Fibroblast of peridontal ligament (primary cell): ENCODE data around the gene ACP3.
"Not testable (repeated sequence)": the region's sequence is repeated elsewhere in the genome, so short reads cannot be mapped to it uniquely, and the experiment has no call there.

ENCODE experiments used
- DNase-seq: peaks from one replicate; pipeline ENCODE4 v3.0.0-alpha.2; 2010; ENCODE audit errors: extremely low read depth

ACP3 gene

GRCh38 chr3:132362329-132362728, 45.1 kb downstream of the ACP3 start:
- DNase-seq = no peak

GRCh38 chr3:132368515-132368914, 51.3 kb downstream of the ACP3 start:
- DNase-seq = no peak

- DNase-seq = no peak
Observed at GRCh38 chr3:132368962-132369361, 51.8 kb downstream of the ACP3 start.

- DNase-seq = not testable (repeated sequence)
Observed at GRCh38 chr3:132376945-132377354, 59.7 kb downstream of the ACP3 start.

- DNase-seq = no peak
Observed at GRCh38 chr3:132378048-132378762, 61.0 kb downstream of the ACP3 start.

GRCh38 chr3:132378846-132379245, 61.6 kb downstream of the ACP3 start:
- no peak for DNase-seq

- peak; percentile 29 for DNase-seq
Observed at GRCh38 chr3:132380920-132381319, 63.7 kb downstream of the ACP3 start.

GRCh38 chr3:132381348-132381944, 64.2 kb downstream of the ACP3 start:
- no peak for DNase-seq

- DNase-seq = no peak
Observed at GRCh38 chr3:132382267-132382666, 65.1 kb downstream of the ACP3 start.

GRCh38 chr3:132382688-132383194, 65.5 kb downstream of the ACP3 start:
- DNase-seq = no peak

- no peak for DNase-seq
Observed at GRCh38 chr3:132386259-132386658, 69.1 kb downstream of the ACP3 start.

- not testable (repeated sequence) for DNase-seq
Observed at GRCh38 chr3:132392675-132393074, 75.5 kb downstream of the ACP3 start.

- DNase-seq = peak; percentile 81
Observed at GRCh38 chr3:132394320-132394719, 77.1 kb downstream of the ACP3 start.

GRCh38 chr3:132395126-132395525, 77.9 kb downstream of the ACP3 start:
- DNase-seq = no peak

- no peak for DNase-seq
Observed at GRCh38 chr3:132396255-132396654, 79.0 kb downstream of the ACP3 start.

GRCh38 chr3:132396776-132397175, 79.6 kb downstream of the ACP3 start:
- DNase-seq = not testable (repeated sequence)

- peak; percentile 85 for DNase-seq
Observed at GRCh38 chr3:132399054-132399929, 82.1 kb downstream of the ACP3 start.

GRCh38 chr3:132401255-132401654, 84.0 kb downstream of the ACP3 start:
- no peak for DNase-seq

- no peak for DNase-seq
Observed at GRCh38 chr3:132404276-132404675, 87.1 kb downstream of the ACP3 start.

GRCh38 chr3:132405188-132405587, 88.0 kb downstream of the ACP3 start:
- DNase-seq = peak; percentile 54

- DNase-seq = no peak
Observed at GRCh38 chr3:132405609-132406299, 88.5 kb downstream of the ACP3 start.

- no peak for DNase-seq
Observed at GRCh38 chr3:132406587-132406986, 89.4 kb downstream of the ACP3 start.
